HG03354 (cell line): ENCODE data around the gene WIPF3.
"Not testable (repeated sequence)": the region's sequence is repeated elsewhere in the genome, so short reads cannot be mapped to it uniquely, and the experiment has no call there.

Source experiments
- ATAC-seq: cut with Tn5 transposase; IDR thresholded peaks from one replicate; pipeline ENCODE4 v1.9.1; 2021; ENCODE audit warnings: mild to moderate bottlenecking; ENCODE audit not compliant: unreplicated experiment, poor library complexity, severe bottlenecking

Gene WIPF3

GRCh38 chr7:29929018-29929807 is 122.9 kb downstream of the WIPF3 start:
- ATAC-seq = no peak

- no peak for ATAC-seq
These were observed 128.8 kb downstream of the WIPF3 start for GRCh38 chr7:29935111-29935510.

GRCh38 chr7:29937132-29937531 is 130.8 kb downstream of the WIPF3 start:
- ATAC-seq = no peak

GRCh38 chr7:29940199-29940598 is 133.9 kb downstream of the WIPF3 start:
- no peak for ATAC-seq

- no peak for ATAC-seq
These were observed 139.0 kb downstream of the WIPF3 start for GRCh38 chr7:29945259-29945809.

- no peak for ATAC-seq
These were observed 140.3 kb downstream of the WIPF3 start for GRCh38 chr7:29946428-29947186.

GRCh38 chr7:29948587-29948986 is 142.3 kb downstream of the WIPF3 start:
- ATAC-seq = no peak

GRCh38 chr7:29950480-29950879 is 144.2 kb downstream of the WIPF3 start:
- ATAC-seq = no peak

- ATAC-seq = no peak
These were observed 144.9 kb downstream of the WIPF3 start for GRCh38 chr7:29951206-29951605.

- ATAC-seq = no peak
These were observed 147.5 kb downstream of the WIPF3 start for GRCh38 chr7:29953726-29954347.

- no peak for ATAC-seq
These were observed 148.9 kb downstream of the WIPF3 start for GRCh38 chr7:29955075-29955792.

GRCh38 chr7:29955799-29956486 is 149.6 kb downstream of the WIPF3 start:
- ATAC-seq = peak; percentile 71

- peak; percentile 12 for ATAC-seq
These were observed 150.2 kb downstream of the WIPF3 start for GRCh38 chr7:29956487-29956836.

GRCh38 chr7:29957521-29958310 is 151.4 kb downstream of the WIPF3 start:
- no peak for ATAC-seq

GRCh38 chr7:29958667-29959358 is 152.5 kb downstream of the WIPF3 start:
- ATAC-seq = no peak

GRCh38 chr7:29961611-29962010 is 155.3 kb downstream of the WIPF3 start:
- ATAC-seq = not testable (repeated sequence)

- no peak for ATAC-seq
These were observed 155.7 kb downstream of the WIPF3 start for GRCh38 chr7:29962035-29962434.

GRCh38 chr7:29965030-29965429 is 158.7 kb downstream of the WIPF3 start:
- ATAC-seq = no peak
